Activated T-cell treated with anti-CD3 and anti-CD28 coated beads for 4 hours (primary cell): ENCODE results near the gene RNF212.
"Not testable (repeated sequence)": the region's sequence is repeated elsewhere in the genome, so short reads cannot be mapped to it uniquely, and the experiment has no call there.

ENCODE experiments used
- DNase-seq: peaks from one replicate; pipeline ENCODE4 v3.0.0-alpha.2; 2020

RNF212 gene

DNA sequence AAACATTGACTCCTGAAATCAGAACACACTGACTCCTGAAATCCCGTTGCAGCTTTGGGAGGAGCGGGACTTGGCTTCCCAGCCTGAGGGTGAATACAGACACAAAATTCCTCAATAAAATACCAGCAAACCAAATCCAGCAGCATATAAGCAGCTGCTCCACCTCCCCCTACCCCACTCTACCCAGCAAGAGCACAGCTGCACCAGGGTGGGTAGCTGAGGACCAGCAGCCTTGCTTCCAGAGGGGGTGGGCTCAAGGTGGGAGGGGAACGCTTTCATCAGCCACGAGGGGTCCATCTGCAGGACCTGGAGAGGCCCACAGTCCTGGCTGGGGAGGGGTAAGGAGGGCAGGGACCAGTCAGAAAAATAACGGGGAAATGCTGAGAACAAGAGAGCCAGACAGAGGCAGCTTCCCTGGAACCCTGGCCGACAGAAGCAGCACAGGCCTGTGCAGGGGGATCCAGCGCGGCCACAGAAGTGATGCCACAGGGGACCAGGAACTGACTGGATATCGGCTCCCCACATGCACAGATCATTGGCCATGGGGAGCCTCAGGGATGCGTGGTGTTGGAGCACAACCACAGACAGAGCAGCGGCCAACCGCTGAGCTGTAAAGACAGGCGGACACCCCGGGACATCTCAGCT, 52.2 kb downstream of the RNF212 start:
- no peak for DNase-seq

DNA sequence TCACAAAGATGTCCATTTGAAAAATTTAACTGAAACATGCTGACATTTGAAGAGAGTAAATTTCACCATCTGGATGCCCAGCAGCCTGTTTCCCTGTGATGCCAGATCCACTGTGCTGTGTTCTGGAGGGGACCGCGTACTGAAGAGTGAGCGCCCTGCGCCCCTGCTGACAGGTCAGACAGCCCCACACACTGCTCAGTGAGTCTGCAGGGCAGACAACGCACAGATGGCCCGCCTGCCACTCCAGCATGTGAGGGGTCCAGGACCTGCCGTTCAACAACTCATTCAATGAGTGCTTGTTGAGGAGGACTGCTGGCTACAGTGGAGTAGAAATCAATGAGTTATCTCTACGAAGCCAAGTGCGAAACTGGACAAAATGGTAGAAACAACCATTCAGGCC, 52.7 kb downstream of the RNF212 start:
- no peak for DNase-seq

DNA sequence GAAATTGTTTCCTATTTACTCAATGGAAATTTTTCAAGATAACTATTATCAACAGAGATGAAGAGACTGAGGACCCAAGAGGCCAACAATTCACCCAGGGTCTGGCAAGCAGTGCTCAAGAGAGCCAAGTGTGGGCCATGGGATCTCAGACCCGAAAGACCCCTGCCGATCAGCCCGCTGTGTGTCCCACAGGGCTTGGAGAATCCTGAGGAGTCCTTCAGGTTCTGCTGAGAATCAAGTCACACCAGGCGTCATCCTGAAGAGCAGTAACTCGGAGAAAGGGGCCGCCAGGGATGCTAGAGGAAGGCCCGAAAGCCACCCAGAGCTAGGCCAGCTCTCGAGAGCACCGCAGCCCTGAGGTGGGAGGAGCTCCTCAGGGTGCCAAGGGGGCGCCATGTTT, 53.2 kb downstream of the RNF212 start:
- no peak for DNase-seq

DNA sequence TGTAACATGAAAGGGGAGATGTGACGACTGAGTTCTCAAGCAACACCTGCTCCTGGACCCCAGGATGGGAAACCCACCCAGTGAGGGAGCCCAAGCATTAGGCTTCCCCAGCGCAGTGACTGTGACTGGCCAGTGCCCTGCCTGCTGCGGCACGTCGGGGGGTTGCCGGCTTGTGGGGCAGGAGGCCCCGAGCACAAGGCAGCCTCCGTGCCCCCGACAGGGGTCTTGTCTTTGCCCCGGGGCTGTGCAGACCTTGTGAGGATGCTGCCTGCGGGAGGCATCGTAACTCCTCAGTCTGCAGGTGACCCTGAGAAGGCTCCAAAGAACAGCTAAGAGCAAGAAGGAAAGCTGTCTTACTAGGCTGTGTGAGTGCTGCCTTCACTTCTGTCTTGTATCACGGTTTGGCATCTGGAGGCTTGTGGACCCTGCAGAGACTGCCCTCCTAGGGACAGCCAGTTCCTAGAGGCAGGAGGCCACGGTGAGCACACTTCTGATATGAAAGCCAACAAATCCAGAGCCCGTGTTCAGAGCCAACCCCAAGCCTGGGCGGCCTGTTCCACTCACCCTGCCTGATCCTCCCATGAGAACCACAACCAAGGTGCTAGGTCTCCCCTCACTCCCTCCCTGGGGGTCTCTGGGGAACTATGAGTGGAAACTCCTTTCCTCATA, 54.2 kb downstream of the RNF212 start:
- DNase-seq: no peak

DNA sequence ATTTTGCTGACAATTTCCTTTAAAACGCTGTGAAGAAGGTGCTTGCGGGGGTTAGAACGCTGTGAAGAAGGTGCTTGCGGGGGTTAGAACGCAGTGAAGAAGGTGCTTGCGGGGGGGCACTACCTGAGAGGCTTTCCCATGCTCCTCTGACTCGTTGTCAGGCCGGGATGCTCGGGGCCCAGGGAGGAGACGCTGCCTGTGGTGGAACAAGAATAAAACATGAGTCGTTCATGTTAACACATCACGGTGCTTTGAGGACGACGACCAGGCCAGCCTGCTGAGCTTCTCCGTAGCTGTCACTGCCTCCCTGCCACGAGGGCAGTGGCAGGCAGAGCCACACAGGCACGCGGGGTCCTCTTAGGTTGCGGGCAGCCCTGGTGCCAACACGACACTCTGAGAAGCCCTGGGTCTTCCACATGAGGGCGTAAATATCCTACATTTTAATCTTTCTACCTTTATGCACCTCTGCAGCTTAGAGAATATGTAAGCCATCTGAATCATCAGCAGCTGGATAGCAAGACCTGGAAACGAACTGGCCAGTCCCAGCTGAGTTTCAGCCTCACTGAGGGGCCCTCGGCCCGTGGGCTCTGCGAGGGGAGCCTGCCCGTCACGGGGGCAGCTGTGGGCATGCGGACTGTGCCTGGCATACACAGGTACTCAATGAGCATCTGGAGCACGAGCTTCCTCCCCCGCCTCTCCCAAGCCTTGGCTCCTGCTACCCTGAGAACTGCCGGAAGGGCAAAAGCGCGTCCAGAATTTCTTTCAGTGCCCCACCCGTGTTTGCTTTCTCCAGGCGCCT, 55.0 kb downstream of the RNF212 start:
- no peak for DNase-seq

DNA sequence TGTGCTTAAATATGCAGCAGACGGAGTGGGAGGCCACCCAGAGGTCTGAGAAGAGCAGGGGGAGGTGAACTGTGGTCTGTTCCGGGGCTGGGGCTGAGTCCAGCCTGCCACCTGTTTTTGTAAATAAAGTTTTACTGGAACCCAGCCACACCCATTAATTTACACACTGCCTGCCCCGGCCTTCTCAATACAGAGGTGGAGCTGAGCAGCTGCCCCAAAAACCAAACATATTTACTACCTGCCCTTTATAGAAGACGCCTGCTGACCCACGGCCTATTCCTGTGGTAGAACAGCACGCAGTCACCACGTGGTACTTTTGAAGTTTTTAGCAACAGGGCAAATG, 56.0 kb downstream of the RNF212 start:
- DNase-seq: no peak

DNA sequence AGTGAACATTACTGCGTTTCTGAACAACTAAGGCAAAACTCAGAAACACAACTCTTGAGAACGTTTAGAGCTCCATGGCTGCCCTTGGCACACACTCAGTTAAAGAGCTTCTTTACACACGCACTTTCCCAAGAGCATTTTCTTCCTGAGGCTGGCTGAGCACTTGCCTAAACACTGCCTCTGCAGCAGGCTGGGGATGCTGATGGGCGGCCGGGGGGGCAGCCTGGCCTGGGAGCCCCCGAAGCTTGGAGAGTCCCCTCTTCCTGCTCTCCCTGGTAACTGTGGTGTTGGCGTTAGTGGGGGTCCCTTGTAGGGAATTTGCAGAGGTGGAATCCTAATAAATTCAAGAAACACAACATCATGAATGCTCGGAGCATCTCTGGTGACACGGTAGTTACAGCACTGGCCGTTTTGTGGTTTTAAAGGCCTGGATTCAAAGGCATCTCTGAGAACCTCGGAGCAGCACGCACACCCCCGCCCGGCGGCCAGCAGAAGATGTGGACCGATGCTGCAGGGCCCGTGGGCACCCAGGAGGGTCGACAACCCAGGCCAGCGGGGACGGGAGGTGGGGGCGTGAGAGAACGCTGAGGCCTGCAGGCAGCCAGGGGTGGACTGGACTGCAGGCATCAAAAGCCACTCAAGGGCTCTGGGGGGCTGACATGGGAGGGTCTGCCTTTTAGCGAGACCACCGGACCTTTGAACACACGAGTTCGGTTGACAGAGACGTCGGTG, 56.5 kb downstream of the RNF212 start:
- DNase-seq: no peak

DNA sequence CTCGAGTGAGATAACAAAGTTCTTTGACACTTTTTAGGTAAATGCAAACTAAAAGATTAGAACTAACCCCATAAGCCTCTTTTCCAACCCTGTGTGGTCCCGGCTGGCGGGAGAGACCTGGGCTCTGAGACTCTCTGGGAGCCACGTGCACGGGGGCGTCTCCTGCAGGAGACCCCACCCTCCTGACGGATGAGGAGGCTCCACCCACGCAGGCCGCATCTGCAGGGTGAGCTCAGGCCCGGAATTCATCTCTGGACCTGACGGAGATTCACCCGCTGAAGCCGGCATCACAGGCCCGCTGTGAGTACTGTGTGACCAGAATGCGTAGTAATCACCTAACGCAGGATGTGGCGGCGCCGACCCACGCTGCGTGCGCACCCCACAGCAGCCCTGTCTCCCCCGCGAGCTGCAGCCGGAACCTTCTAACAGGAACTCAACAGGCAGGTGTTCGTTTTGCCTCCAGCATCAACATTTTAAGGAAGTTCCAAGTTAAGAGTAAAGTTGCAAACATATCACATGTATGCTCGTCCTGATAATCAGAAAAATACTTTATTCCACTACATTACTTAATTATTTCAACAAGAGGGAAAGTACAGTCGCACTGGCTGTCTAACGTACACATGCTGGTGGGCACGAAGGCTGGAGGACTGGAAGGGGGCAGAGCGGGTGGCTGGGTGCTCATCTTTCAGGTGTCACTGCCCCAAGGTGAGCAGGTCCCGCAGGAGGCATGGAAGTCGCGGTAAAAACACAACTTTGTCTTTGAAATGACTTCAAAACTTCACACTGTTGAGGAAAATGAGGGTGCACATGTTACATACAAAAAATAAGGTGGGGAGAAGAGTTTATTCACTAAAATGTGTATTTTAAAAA, 57.4 kb downstream of the RNF212 start:
- DNase-seq: peak; percentile 65

DNA sequence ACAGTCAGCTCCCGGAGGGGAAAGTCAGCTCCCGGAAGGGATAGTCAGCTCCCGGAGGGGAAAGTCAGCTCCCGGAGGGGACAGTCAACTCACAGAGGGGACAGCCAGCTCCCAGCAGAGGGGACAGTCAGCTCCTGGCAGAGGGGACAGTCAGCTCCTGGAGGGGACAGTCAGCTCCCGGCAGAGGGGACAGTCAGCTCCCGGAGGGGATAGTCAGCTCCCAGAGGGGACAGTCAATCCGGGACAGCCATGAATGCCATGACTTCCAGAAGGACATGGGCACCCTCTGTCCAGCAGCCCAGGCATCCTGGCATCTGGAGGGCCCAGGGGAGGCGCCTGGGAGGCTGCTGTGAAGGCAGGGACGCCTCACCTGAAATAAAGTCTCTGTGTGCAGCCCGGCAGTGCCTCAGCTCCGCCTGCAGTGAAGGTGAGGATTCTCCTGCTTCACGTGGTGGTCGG, 58.1 kb downstream of the RNF212 start:
- DNase-seq: not testable (repeated sequence)

DNA sequence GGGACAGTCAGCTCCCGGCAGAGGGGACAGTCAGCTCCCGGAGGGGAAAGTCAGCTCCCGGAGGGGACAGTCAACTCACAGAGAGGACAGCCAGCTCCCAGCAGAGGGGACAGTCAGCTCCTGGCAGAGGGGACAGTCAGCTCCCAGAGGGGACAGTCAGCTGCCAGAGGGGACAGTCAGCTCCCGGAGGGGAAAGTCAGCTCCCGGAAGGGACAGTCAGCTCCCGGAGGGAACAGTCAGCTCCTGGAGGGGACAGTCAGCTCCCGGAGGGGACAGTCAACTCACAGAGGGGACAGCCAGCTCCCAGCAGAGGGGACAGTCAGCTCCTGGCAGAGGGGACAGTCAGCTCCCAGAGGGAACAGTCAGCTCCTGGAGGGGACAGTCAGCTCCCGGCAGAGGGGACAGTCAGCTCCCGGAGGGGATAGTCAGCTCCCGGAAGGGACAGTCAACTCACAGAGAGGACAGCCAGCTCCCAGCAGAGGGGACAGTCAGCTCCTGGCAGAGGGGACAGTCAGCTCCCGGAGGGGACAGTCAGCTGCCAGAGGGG, 58.6 kb downstream of the RNF212 start:
- DNase-seq: not testable (repeated sequence)

DNA sequence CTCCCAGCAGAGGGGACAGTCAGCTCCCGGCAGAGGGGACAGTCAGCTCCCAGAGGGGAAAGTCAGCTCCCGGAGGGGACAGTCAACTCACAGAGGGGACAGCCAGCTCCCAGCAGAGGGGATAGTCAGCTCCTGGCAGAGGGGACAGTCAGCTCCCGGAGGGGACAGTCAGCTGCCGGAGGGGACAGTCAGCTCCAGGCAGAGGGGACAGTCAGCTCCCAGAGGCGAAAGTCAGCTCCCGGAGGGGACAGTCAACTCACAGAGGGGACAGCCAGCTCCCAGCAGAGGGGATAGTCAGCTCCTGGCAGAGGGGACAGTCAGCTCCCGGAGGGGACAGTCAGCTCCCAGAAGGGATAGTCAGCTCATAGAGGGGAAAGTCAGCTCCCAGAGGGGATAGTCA, 59.5 kb downstream of the RNF212 start:
- DNase-seq: not testable (repeated sequence)

DNA sequence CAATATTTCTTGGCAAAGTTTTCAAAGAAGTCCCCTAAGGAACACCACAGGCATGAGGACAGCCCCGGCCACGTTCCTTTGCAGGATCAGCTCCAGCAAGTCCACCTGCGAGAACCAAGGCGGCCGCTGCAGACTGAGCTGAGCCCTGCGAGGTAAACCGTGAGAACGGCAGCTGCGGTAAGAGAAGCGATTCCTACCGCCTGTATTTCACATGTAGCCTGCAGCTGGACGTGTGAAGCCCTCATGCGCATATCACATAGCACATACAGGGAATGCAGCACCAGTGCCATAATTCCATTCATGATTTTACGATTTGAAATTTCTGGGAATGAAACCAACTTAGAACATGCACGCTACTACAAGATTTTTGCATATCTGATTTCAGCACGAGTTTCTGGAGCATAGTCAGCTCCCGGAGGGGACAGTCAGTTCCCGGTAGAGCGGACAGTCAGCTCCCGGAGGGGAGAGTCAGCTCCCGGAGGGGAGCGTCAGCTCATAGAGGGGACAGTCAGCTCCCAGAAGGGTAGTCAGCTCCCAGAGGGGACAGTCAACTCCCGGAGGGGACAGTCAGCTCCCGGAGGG, 60.2 kb downstream of the RNF212 start:
- no peak for DNase-seq

DNA sequence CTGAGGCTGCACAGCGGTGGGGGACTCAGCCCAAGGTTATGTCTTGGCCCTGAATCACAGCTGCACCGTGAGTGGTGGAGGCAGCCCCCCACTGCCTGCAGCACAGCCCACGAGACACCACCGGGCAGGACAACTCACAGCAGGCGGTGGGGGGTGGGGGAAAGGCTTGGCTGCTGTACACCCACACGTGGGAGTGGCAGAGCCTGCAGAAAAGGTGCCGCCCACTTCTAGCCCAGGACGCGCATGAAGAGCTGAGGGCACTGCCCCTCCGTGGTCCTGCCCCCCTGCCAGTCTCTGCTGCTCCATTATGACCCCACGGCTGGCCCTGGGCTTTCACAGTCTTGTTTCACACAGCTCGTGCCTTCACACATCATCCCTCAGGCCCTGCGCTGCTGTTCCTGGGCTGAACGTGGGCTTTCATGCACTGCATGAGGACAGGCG, 61.1 kb downstream of the RNF212 start:
- DNase-seq: no peak

DNA sequence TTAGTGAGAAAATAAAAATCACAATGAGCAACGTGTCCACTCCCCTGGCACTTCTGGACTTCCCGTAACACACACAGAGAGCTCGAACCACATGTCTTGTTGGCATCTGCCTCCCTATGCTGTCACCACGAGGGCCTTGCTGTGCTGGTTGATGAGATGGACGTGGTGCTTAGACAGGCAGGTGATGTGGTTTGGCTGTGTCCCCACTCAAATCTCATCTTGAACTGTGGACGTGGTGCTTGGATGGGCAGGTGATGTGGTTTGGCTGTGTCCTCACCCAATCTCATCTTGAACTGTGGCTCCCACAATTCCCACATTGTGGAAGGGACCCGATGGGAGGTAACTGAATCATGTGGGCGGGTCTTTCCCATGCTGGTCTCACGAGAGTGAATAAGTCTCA, 61.9 kb downstream of the RNF212 start:
- no peak for DNase-seq

DNA sequence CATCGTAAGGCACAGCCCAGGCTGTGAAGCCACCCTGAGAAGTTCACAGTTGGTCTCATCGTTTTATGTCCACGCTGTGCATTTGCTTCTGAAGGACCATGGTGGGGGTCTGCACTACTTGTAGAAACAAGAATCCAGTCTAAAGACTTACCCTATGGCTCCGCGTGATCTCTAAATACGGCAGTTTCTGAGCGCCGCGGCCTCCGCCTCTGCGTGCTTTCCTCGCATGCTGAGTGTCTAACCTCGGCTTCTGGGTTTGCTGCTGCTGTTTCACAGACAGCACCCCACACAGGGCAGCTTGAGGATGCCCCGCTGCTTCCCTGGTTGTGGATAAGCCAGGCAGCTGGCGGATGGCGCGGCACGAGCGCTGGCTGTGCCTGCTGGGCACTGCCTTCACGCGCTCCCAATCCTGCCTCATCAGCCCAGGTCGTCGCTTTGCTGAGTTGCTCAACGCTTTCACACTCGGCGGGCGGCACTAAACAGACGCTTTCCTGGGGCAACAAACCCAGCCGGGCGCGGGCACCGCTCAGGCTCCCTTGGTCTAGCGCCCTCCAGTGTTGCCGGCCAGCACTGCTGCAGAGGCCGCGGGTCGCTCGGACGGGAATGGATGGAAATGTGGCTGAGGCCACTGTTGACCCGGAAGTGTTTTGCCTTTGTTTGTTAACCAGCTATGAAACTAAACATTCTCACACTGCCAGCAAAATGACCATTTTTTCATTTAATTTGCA, 62.7 kb downstream of the RNF212 start:
- no peak for DNase-seq

DNA sequence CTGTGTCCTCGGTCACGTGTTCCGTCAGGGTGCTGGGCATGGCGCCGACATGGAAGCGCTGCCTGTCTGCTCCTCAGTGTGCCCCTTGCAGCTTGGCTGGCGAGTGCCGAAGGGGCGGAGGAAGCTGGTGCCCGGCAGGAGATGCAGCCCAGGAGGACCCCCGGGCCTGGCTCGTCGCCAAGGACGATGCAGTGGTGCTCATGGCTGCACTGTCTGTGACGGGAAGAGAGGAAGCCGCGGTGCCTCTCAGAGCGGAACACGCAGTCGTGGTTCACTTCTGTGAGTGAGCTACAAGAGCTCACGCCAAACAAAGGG, 63.8 kb downstream of the RNF212 start:
- DNase-seq: no peak

DNA sequence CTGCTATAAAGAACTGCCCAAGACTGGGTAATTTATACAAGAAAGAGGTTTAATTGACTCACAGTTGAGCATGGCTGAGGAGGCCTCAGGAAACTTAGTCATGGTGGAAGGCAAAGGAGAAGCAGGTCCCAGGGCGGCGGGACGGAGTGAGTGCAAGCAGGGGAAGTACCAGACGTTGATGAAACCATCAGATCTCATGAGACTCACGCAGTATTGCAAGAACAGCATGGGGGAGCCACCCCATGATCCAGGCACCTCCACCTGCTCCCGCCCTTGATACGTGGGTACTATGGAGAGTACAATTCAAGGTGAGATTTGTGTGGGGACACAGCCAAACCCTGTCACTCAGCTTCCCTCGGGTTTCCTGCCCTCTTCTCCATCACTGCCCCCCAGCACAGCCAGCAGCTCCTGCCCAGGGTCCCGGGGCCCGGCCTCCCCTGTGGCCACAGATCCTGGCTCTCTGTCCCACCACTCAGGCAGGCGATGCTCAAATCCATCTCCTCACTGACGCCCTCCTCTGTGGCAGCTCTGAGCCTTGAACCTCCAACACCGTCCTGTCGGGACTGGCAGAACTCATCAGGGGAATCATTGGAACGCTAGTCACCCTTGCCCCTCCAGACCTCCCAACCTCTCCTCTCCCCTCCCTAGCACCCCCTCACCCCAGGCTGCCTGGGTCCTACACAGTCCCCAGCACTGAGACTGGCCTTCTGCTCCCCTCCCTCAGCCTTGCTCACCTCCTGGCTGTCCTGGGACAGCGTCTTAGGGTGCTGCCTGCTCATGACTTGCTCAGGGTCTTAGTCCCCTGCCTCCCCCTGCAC, 64.4 kb downstream of the RNF212 start:
- DNase-seq: no peak

DNA sequence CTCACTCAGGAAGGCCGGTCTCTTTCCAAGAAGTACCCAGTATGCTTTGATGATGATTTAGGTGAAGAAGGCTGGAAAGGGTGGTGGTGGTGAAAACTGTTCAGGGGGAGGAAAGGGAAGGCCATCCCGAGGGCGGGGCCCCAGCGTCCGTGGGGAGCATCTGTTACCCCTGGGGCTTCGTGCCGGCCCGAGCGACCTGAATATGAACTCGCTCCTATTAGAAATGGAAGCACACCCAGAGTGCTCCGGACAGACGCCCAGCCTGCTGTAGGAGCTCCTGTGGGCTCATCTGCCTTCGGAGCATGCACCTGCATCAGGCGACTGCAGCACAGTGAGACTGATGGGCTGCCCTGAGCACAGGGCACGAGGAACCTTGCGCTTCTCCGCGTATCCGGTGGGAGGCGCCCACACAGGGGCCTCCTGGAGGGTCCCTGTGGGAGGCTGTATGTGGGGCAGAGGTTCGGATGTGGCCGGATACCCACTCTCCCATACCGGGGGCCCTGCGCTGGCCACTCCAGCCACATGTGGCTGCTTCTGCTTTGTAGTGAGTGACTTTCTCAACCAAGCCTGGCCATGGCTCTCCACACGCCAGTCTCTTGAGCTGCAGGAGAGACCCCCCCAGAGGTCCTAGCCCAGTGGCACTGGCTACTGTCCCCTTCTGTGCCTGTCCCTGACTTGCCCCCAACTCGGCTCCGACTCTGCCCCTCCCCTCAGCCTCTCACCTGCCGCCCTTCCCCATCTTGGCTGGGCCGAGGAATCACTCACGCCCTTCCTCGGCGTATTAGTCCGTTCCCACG, 65.2 kb downstream of the RNF212 start:
- no peak for DNase-seq
